H9 (cell line): ENCODE data around the gene NPAS1. TPM values are rescaled to one million over a fixed set of nuclear protein-coding genes. Genes with fewer than 3 reads are reported as not detected.

ENCODE experiments used
- DNase-seq: peaks from one replicate; pipeline ENCODE4 v3.0.0-alpha.2; 2017
- H2AFZ ChIP-seq: one replicate; pipeline ENCODE4 v1.6.1; 2013; ENCODE audit warnings: mild to moderate bottlenecking, low read length, control low read depth, moderate library complexity
- H2AK5ac ChIP-seq: 2 replicates; pipeline ENCODE4 v1.6.1; 2013; ENCODE audit warnings: low read length, control low read depth, mixed read lengths; ENCODE audit not compliant: insufficient read length
- H2BK120ac ChIP-seq: one replicate; pipeline ENCODE4 v1.6.1; 2013; ENCODE audit warnings: low read depth, mild to moderate bottlenecking, low read length, control low read depth, inconsistent platforms; ENCODE audit not compliant: poor library complexity, severe bottlenecking
- H2BK12ac ChIP-seq: 2 replicates; pipeline ENCODE4 v1.6.1; 2013; ENCODE audit warnings: low read length, control low read depth, mixed read lengths, low read depth; ENCODE audit not compliant: insufficient read length
- H2BK15ac ChIP-seq: 2 replicates; pipeline ENCODE4 v1.6.1; 2013; ENCODE audit warnings: low read depth, low read length, control low read depth
- H2BK20ac ChIP-seq: one replicate; pipeline ENCODE4 v1.6.1; 2013; ENCODE audit warnings: low read depth, mild to moderate bottlenecking, low read length, control low read depth, inconsistent platforms; ENCODE audit not compliant: poor library complexity, severe bottlenecking
- H2BK5ac ChIP-seq: 2 replicates; pipeline ENCODE4 v1.6.1; 2013; ENCODE audit warnings: low read length, control low read depth, mixed read lengths; ENCODE audit not compliant: insufficient read length
- H3K14ac ChIP-seq: 2 replicates; pipeline ENCODE4 v1.6.1; 2013; ENCODE audit warnings: low read length, control low read depth; ENCODE audit not compliant: insufficient read depth
- H3K18ac ChIP-seq: 2 replicates; pipeline ENCODE4 v1.6.1; 2013; ENCODE audit warnings: low read depth, mild to moderate bottlenecking, mixed read lengths, low read length, control low read depth; ENCODE audit not compliant: insufficient read length
- H3K23ac ChIP-seq: 2 replicates; pipeline ENCODE4 v1.6.1; 2013; ENCODE audit warnings: low read length, control low read depth, mixed read lengths, low read depth; ENCODE audit not compliant: insufficient read length
- H3K23me2 ChIP-seq: 2 replicates; pipeline ENCODE4 v1.6.1; 2013; ENCODE audit warnings: low read depth, mild to moderate bottlenecking, mixed read lengths, low read length, control low read depth; ENCODE audit not compliant: insufficient read length, poor library complexity, severe bottlenecking
- H3K27ac ChIP-seq: 2 replicates; pipeline ENCODE4 v1.5.1; 2013; ENCODE audit warnings: low read length, control low read depth, mixed read lengths, low read depth; ENCODE audit not compliant: insufficient read length
- H3K27me3 ChIP-seq: 2 replicates; pipeline ENCODE4 v1.6.1; 2013; ENCODE audit warnings: low read length, control low read depth, inconsistent platforms; ENCODE audit not compliant: insufficient read depth
- H3K4ac ChIP-seq: 2 replicates; pipeline ENCODE4 v1.6.1; 2013; ENCODE audit warnings: low read depth, mild to moderate bottlenecking, control low read depth, inconsistent platforms, low read length, moderate library complexity
- H3K4me1 ChIP-seq: 2 replicates; pipeline ENCODE4 v1.6.1; 2013; ENCODE audit warnings: low read length, control low read depth, inconsistent platforms; ENCODE audit not compliant: insufficient read depth
- H3K4me2 ChIP-seq: 2 replicates; pipeline ENCODE4 v1.6.1; 2013; ENCODE audit warnings: low read length, control low read depth, mixed read lengths; ENCODE audit not compliant: insufficient read length, insufficient read depth
- H3K56ac ChIP-seq: 2 replicates; pipeline ENCODE4 v1.6.1; 2013; ENCODE audit warnings: low read depth, mild to moderate bottlenecking, mixed read lengths, low read length, control low read depth; ENCODE audit not compliant: insufficient read length
- H3K79me1 ChIP-seq: 2 replicates; pipeline ENCODE4 v1.6.1; 2013; ENCODE audit warnings: low read depth, mild to moderate bottlenecking, moderate library complexity, low read length, control low read depth, inconsistent platforms; ENCODE audit not compliant: insufficient read depth, poor library complexity, severe bottlenecking
- H3K79me2 ChIP-seq: 2 replicates; pipeline ENCODE4 v1.6.1; 2013; ENCODE audit warnings: low read length, control low read depth, inconsistent platforms; ENCODE audit not compliant: insufficient read depth
- H3K9ac ChIP-seq: 2 replicates; pipeline ENCODE4 v1.6.1; 2013; ENCODE audit warnings: low read length, control low read depth, mixed read lengths; ENCODE audit not compliant: insufficient read length; ENCODE audit errors: extremely low read depth
- H3K9me3 ChIP-seq: one replicate; pipeline ENCODE4 v1.6.1; 2013; ENCODE audit warnings: low read depth, low read length, inconsistent platforms; ENCODE audit not compliant: control insufficient read depth
- H3T11ph ChIP-seq: one replicate; pipeline ENCODE4 v1.6.1; 2013; ENCODE audit warnings: mild to moderate bottlenecking, low read length, control low read depth, inconsistent platforms
- H4K20me1 ChIP-seq: one replicate; pipeline ENCODE4 v1.6.1; 2013; ENCODE audit not compliant: control insufficient read depth, insufficient read length, insufficient read depth
- H4K5ac ChIP-seq: 2 replicates; pipeline ENCODE4 v1.6.1; 2013; ENCODE audit warnings: low read depth, mild to moderate bottlenecking, mixed read lengths, low read length, control low read depth; ENCODE audit not compliant: insufficient read length
- H4K8ac ChIP-seq: replicated peaks from 2 replicates; pipeline ENCODE4 v1.6.1; 2013; ENCODE audit warnings: low read length, control low read depth, mixed read lengths, low read depth; ENCODE audit not compliant: insufficient read length
- H4K91ac ChIP-seq: 2 replicates; pipeline ENCODE4 v1.6.1; 2013; ENCODE audit warnings: low read depth, mild to moderate bottlenecking, moderate library complexity, mixed read lengths, low read length, control low read depth; ENCODE audit not compliant: insufficient read length
- H3K27ac Mint-ChIP-seq, 3 experiments: 2 replicates in 2 of 3; 3 replicates in 1 of 3; pipeline ENCODE4 v1.8.0; 2020 to 2021; ENCODE audit warnings: mixed read lengths in 3 of 3, mild to moderate bottlenecking in 1 of 3, moderate library complexity in 1 of 3
- H3K27me3 Mint-ChIP-seq: 2 replicates; pipeline ENCODE4 v1.8.0; 2021; ENCODE audit warnings: low read depth, mild to moderate bottlenecking, moderate library complexity, mixed read lengths
- H3K36me3 Mint-ChIP-seq, 3 experiments: 2 replicates in 2 of 3; 3 replicates in 1 of 3; pipeline ENCODE4 v1.8.0; 2020 to 2021; ENCODE audit warnings: low read depth in 3 of 3, mixed read lengths in 3 of 3; ENCODE audit not compliant: insufficient read depth in 1 of 3
- H3K4me1 Mint-ChIP-seq, 2 experiments: 2 replicates each; pipeline ENCODE4 v1.8.0; 2020; ENCODE audit warnings: mixed read lengths in 2 of 2
- H3K4me3 Mint-ChIP-seq, 2 experiments: 2 replicates in 1 of 2; 3 replicates in 1 of 2; pipeline ENCODE4 v1.8.0; 2020 to 2021; ENCODE audit warnings: mild to moderate bottlenecking in 2 of 2, mixed read lengths in 2 of 2, moderate library complexity in 1 of 2
- H3K9me3 Mint-ChIP-seq, 2 experiments: 2 replicates in 1 of 2; 3 replicates in 1 of 2; pipeline ENCODE4 v1.8.0; 2020; ENCODE audit warnings: mild to moderate bottlenecking in 2 of 2, mixed read lengths in 2 of 2, moderate library complexity in 1 of 2
- CTCF ChIP-seq: fragments of 200-600 bp; sonication (generic); conservative IDR thresholded peaks from 3 replicates; pipeline ENCODE4 v1.8.0; 2021; ENCODE audit warnings: antibody characterized with exemption, mild to moderate bottlenecking
- WGBS: extraction: QIAGEN DNeasy Blood & Tissue Kit; methylation state at CpG from one replicate; pipeline ENCODE4 v1.1.7; 2013; ENCODE audit warnings: missing lambda C conversion rate, low lambda C conversion rate, mixed read lengths; ENCODE audit not compliant: insufficient read length; ENCODE audit errors: extremely low coverage; 5-methylcytosine and 5-hydroxymethylcytosine counted together
- total RNA-seq: library from RNA; stranded (reverse); gene quantifications from 2 replicates; pipeline ENCODE4 v1.2.1, GENCODE V29; 2021

NPAS1 gene
- total RNA-seq, 1 experiment from 2014 or later = 17.8 TPM

GRCh38 chr19:47036097-47036651, 16.5 kb downstream of the NPAS1 start:
- Histone ChIP-seq H3K4me1 (peaks cover 2% of the 10 kb centered on the region; the same call in 1 of the 2 replicates), H3K23me2 (peaks cover 11% of the 10 kb centered on the region), H2BK15ac (no peak overlapping the region), H3K9ac (no peak overlapping the region), H2BK20ac (no peak overlapping the region), H3K4ac (no peak overlapping the region), H3K27me3 (no peaks in the 10 kb centered on the region), H3K9me3 (no peaks in the 10 kb centered on the region), H4K5ac (no peak overlapping the region), H3K14ac (no peak overlapping the region), H2AFZ (no peak overlapping the region), H2BK120ac (no peak overlapping the region), H3T11ph (no peak overlapping the region), H3K79me2 (no peaks in the 10 kb centered on the region), H3K79me1 (no peaks in the 10 kb centered on the region), H3K27ac (no peak overlapping the region), H3K4me2 (peak overlapping the region; percentile 43), H3K18ac (no peak overlapping the region), H2AK5ac (no peak overlapping the region), H4K20me1 (no peaks in the 10 kb centered on the region), H2BK5ac (no peak overlapping the region), H4K8ac (no peak overlapping the region), H3K56ac (no peak overlapping the region), H4K91ac (no peak overlapping the region), H3K23ac (no peak overlapping the region), H2BK12ac (no peak overlapping the region)
- Mint-ChIP-seq H3K36me3 (peaks cover 0 to 6% (median 1%) of the 10 kb centered on the region in 3 experiments; a peak in 4 of 7 replicates), H3K4me3 (peak overlapping the region; percentile 71 to 87), H3K9me3 (no peaks in the 10 kb centered on the region; a peak in 1 of 5 replicates), H3K27me3 (peaks cover 16% of the 10 kb centered on the region), H3K27ac (peak overlapping the region in 2 of 3 experiments; percentile 94 to 97; a peak in 3 of 7 replicates), H3K4me1 (peaks cover 19 to 26% of the 10 kb centered on the region in 2 experiments)
- WGBS = no CpG with 5 or more reads among the region's 26 CpGs
- TF ChIP-seq CTCF = peak; percentile 4; the same call in 1 of the 3 replicates
- DNase-seq = no peak
